ENCODE data around the gene TEAD1.

TEAD1 gene

DNA sequence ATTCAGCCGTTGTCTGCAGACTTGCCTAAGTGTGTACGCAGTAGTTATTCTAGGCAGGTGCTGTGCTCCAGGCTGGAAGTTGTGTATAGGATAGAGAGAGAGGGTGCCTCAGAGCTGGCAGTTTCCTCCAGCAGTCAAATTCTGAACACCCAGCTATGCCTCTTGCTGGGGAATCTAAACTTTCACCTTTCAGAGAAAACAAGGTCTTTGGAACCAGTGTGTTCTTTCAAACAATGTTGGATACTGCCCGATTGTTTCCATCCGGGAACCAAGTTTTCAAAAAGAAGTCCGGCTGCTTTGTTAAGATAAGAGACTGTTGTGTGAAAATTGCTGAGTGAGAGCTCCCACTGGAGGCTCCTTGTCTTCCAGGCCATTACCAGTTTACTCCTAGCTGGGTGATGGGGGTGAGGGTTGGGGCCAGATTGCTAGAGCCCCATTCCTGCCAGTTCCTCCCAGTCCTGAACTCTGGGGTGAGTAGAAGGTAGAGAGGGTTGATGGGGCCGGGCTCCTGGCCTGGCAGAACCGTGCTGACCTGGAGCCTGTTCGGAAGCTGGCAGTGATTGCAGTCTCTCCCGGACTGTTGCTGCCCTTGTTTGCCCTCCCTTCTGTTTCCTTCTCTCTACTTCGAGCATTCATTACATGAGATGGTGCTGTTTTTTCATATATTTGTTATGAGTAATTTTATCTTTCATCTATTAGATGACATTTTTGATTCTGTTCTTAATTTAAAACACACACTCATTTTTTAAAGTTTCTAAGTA is 150.2 kb downstream of the TEAD1 start:
- Mint-ChIP-seq H3K27me3 (ENCODE audit: low read depth) (peaks cover 80% of the 10 kb centered on the region), H3K4me3 (no peak overlapping the region), H3K36me3 (ENCODE audit: low read depth) (no peaks in the 10 kb centered on the region), H3K4me1 (ENCODE audit: low read depth) (peaks cover 10% of the 10 kb centered on the region), H3K9me3 (no peaks in the 10 kb centered on the region), H3K27ac (no peak overlapping the region)

DNA sequence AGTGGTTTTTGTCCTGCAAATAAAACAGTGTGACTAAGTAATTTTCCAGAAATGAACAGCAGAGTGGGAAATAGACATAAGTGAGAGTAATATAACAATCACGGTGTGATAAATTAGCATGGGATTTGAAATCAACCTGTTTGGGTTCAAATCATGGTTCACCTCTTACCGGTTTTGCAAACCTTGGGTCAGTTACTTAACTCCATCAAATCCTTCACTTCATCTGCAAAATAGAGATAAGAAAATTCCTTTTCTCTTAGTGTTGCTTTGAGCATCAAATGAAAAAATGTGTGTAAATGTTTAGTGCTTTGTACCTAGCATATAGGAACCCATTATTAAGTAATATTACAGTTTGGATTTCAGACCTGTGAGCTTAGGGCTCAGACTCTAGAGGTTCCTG is 152.2 kb downstream of the TEAD1 start:
- Mint-ChIP-seq H3K9me3 (no peaks in the 10 kb centered on the region), H3K27ac (no peak overlapping the region), H3K4me1 (ENCODE audit: low read depth) (peaks cover 10% of the 10 kb centered on the region), H3K36me3 (ENCODE audit: low read depth) (no peaks in the 10 kb centered on the region), H3K27me3 (ENCODE audit: low read depth) (peaks cover 90% of the 10 kb centered on the region), H3K4me3 (no peak overlapping the region)

DNA sequence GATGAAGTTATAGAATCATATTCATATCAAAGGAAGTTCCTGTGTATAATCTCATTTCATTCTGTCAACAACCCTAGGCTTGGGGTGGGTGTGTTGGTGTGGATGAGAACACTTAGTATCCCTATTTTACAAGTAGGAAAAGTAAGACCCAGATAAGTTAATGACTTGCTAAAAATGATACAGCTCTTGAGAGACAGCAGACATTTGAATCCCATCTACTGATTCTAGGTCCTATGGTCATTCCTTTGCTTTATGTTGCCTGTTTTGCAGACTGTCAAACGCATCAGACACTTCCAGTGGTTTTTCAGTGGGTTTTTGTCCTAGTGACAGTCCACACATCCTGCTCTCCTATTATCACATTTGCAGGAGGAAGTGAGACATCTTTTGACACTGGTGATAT is 153.1 kb downstream of the TEAD1 start:
- H3K9me3 Mint-ChIP-seq = no peaks in the 10 kb centered on the region
- H3K27ac Mint-ChIP-seq = no peak overlapping the region
- peaks cover 10% of the 10 kb centered on the region for H3K4me1 Mint-ChIP-seq (ENCODE audit: low read depth)
- peaks cover 84% of the 10 kb centered on the region for H3K27me3 Mint-ChIP-seq (ENCODE audit: low read depth)
- H3K4me3 Mint-ChIP-seq = no peak overlapping the region
- no peaks in the 10 kb centered on the region for H3K36me3 Mint-ChIP-seq (ENCODE audit: low read depth)

DNA sequence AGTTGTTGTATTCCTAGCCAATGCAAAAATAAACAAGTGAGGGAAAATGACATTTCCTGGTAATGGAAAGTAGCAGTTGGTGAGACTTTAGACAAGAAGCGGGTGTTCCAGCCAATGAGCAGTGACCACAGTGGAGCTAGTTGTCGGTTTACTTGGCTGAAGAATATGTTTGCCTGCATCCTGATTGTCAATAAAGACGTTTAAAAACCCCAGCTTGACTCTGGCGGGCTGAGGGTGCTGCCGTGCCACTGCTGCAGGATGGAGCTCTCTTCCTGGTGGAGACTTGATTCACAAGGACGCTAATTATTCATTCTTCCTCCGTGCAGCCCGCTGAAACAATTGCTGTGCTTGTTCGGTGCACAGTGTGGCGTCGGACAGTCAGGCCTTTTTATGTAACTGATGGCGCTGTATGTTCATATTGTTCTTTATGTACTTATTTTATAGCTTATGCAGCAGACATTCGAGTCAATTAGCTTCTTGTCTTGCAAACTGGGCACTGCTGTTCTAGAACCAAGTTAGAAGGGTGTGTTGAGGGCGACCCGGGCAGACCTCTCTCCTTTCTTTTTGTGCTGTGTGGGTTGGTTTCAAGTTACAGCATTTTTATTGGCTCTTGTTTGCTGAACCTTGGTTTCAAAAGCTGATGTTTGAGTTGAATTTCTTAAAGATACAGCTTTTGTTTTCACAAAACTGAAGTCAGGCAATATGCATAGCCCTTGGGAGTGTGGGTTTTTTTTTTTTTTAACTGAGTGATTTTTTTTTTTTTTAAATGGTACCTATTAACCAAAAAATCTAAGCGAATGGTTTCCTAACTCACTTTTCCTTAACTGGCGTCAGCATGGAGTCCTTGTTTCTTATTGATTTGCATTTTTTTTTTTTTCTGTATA is 153.9 kb downstream of the TEAD1 start:
- no peaks in the 10 kb centered on the region for H3K9me3 Mint-ChIP-seq
- H3K4me3 Mint-ChIP-seq = peak overlapping the region; percentile 64
- H3K36me3 Mint-ChIP-seq (ENCODE audit: low read depth) = no peaks in the 10 kb centered on the region
- no peak overlapping the region for H3K27ac Mint-ChIP-seq
- peaks cover 10% of the 10 kb centered on the region for H3K4me1 Mint-ChIP-seq (ENCODE audit: low read depth)
- peaks cover 83% of the 10 kb centered on the region for H3K27me3 Mint-ChIP-seq (ENCODE audit: low read depth)

DNA sequence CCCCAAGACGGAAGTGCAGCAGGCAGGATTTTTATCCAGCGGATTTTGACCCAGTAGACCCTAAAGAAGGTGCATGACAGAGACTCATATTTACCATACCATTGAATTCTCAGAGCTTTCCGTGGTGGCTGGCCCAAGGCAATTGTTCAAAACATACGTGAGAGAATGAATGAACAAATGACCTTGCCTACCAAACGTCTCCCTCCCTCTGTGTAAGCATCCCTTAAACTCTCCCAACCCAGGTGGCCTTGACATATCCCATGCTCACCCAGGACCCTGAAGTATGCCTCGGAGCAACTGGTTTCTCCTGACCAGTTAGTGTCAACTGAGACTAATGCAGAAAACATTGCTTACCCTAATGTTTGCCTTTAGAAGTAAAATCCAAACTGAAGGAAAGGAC is 154.9 kb downstream of the TEAD1 start:
- H3K4me3 Mint-ChIP-seq = peak overlapping the region; percentile 35
- peaks cover 84% of the 10 kb centered on the region for H3K27me3 Mint-ChIP-seq (ENCODE audit: low read depth)
- H3K36me3 Mint-ChIP-seq (ENCODE audit: low read depth) = peaks cover 2% of the 10 kb centered on the region
- peaks cover 10% of the 10 kb centered on the region for H3K4me1 Mint-ChIP-seq (ENCODE audit: low read depth)
- H3K9me3 Mint-ChIP-seq = no peaks in the 10 kb centered on the region
- no peak overlapping the region for H3K27ac Mint-ChIP-seq

DNA sequence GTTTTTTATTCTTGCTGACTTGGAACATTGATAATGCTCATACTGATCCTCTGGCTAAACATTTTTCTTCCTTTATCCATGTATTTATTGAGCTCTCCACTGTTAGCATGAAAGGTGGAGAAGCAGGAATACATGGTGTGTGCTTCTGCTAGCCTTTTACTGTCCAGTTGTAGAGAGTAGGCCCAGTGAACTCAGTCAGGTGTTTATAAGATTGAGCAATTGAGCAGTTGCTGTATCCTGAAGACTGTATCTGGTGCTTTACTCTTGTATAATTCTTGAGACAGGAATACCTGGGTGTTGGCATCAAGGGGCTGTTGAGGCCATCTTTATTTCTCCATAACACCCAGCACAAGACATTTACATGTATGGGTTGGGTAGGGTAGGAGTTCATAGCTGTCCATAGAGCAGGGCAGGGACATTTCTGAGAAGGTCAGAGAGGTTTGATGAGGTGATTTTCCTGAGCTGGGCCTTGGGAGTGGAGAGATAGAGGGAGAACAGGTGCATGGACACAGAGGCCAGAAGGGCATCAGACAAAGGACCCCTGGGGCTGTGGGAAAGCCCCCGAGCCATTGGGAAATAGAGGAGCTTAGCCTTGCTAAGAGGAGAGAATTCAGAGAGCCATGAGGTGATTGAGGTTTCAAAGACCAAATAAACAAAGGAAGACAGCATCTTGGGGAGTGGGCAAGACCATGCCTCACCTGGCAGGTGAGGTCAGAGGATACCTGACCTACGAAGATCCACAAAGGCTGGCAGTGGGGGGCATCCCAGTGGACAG is 155.5 kb downstream of the TEAD1 start:
- Mint-ChIP-seq H3K36me3 (ENCODE audit: low read depth) (peaks cover 2% of the 10 kb centered on the region), H3K4me1 (ENCODE audit: low read depth) (peaks cover 10% of the 10 kb centered on the region), H3K27ac (no peak overlapping the region), H3K27me3 (ENCODE audit: low read depth) (peaks cover 82% of the 10 kb centered on the region), H3K4me3 (no peak overlapping the region), H3K9me3 (no peaks in the 10 kb centered on the region)

DNA sequence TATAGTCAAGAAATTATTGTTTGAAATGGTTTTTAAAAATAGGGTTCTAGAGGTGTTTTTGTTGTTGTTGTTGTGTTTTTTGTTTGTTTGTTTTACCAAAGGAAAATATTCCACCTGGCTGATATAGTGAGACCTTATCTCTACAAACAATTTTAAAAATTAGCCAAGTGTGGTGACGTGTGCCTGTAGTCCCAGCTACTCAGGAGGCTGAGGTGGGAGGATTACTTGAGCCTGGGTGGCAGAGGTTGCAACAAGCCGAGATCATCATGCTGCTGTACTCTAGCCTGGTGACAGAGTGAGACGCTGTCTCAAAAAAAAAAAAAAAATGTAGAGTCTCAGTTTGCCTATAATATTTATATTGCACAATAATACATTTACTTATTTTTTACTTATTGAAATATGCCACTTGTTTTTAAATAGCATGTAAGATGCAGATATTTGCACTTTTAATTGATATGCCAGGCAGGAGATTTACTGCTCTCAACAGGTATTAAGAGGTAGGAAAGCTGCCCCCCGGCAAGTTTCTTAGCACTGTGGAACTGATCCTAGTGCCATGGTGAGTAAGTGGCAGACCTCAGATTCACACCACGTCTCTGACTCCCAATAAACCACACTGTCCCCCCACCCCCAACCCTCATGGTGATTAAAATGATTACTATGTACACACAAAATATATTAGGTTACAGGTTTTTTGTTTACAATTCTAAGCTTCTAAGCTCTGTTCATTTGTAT is 157.4 kb downstream of the TEAD1 start:
- H3K4me1 Mint-ChIP-seq (ENCODE audit: low read depth) = peaks cover 10% of the 10 kb centered on the region
- no peak overlapping the region for H3K27ac Mint-ChIP-seq
- H3K4me3 Mint-ChIP-seq = no peak overlapping the region
- no peaks in the 10 kb centered on the region for H3K9me3 Mint-ChIP-seq
- peaks cover 67% of the 10 kb centered on the region for H3K27me3 Mint-ChIP-seq (ENCODE audit: low read depth)
- H3K36me3 Mint-ChIP-seq (ENCODE audit: low read depth) = peaks cover 2% of the 10 kb centered on the region

DNA sequence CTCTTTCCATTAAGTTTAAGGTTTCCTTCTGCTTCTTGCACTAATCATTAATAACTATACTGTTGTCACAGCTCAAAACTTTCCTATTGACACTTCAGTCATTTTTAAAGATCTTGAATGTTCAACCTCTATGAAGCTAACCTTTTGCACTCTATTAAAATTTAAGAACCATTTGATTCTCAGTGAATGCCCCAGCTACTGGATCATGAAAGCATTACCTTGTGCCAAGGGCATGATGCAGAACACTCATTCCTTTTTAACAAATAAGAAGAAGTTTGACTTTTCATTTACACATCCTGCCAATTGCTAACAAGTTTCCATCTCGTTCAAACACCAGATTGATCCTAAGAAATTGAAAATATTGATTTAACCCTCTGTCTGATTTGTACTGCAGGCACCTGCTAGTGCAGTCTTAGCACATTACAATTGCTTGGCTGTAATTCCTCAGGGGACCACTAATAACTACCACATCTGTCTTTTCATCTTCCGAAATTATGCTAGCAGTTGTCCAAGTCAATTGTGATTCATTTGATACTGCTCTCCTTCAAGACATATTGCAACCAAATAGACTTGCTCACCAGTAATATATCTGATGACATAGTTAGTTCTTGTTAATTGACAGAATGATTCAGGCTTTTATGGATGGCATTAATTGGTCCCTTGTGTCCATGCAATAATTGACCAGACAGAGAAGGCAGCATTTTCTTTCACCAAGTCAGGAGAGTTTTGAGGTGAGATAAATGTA is 158.4 kb downstream of the TEAD1 start:
- no peaks in the 10 kb centered on the region for H3K9me3 Mint-ChIP-seq
- H3K27ac Mint-ChIP-seq = no peak overlapping the region
- peaks cover 2% of the 10 kb centered on the region for H3K36me3 Mint-ChIP-seq (ENCODE audit: low read depth)
- H3K4me1 Mint-ChIP-seq (ENCODE audit: low read depth) = peaks cover 10% of the 10 kb centered on the region
- H3K4me3 Mint-ChIP-seq = no peak overlapping the region
- peaks cover 59% of the 10 kb centered on the region for H3K27me3 Mint-ChIP-seq (ENCODE audit: low read depth)

DNA sequence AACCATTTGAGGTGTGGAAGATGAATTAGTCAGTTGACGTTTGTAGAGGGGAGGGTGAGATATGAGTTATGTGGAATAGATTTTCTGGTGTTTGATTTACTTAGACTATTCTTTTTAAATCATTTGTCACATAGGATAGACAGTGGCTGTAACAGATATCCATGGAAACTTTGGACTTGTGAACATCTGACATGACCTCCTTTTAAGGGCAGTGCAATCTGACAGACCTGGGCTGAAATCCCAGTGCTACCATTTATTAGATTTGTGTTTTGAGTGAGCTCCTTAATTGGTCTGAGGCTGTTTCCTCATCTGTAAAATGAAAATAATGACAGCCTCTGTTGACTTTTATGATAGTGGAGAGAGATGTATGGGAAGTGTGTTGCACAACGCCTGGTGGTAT is 159.9 kb downstream of the TEAD1 start:
- peaks cover 7% of the 10 kb centered on the region for H3K4me1 Mint-ChIP-seq (ENCODE audit: low read depth)
- no peaks in the 10 kb centered on the region for H3K9me3 Mint-ChIP-seq
- H3K36me3 Mint-ChIP-seq (ENCODE audit: low read depth) = peaks cover 2% of the 10 kb centered on the region
- no peak overlapping the region for H3K27ac Mint-ChIP-seq
- peaks cover 45% of the 10 kb centered on the region for H3K27me3 Mint-ChIP-seq (ENCODE audit: low read depth)
- H3K4me3 Mint-ChIP-seq = no peak overlapping the region

DNA sequence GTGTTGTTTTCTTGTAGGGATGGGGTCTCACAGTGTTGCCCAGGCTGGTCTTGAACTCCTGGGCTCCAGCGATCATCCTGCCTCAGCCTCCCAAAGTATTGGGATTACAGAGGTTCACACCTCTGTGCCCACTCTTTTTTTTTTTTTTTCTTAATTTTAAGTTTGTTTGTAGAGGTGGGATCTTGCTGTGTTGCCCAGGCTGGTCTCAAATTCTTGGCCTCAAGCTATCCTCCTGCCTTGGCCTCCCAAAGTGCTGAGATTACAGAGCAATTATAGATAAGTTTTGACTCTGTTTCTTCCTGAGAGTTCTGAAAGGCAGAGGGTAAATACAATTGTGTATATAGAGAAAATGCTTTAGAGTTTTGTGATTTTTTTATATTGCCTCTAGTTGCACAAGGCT is 160.4 kb downstream of the TEAD1 start:
- Mint-ChIP-seq H3K4me3 (no peak overlapping the region), H3K27me3 (ENCODE audit: low read depth) (peaks cover 43% of the 10 kb centered on the region), H3K4me1 (ENCODE audit: low read depth) (peaks cover 6% of the 10 kb centered on the region), H3K9me3 (no peaks in the 10 kb centered on the region), H3K36me3 (ENCODE audit: low read depth) (peaks cover 2% of the 10 kb centered on the region), H3K27ac (no peak overlapping the region)

DNA sequence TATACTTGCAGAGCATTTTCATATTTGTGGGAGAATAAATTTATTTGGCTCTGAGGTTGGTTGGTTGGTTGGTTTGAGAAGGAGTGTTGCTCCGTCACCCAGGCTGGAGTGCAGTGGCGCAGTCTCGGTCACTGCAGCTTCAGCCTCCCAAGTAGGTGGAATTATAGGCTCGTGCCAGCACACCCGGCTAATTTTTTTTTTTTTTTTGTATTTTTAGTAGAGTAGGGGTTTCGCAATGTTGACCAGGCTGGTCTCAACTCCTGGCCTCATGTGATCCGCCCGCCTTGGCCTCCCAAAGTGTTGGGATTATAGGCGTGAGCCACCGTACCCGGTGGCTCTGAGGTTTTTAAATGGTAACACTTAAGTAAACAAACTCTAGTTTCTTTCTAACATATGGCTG is 161.1 kb downstream of the TEAD1 start:
- peaks cover 6% of the 10 kb centered on the region for H3K4me1 Mint-ChIP-seq (ENCODE audit: low read depth)
- H3K4me3 Mint-ChIP-seq = no peak overlapping the region
- H3K9me3 Mint-ChIP-seq = no peaks in the 10 kb centered on the region
- no peak overlapping the region for H3K27ac Mint-ChIP-seq
- peaks cover 2% of the 10 kb centered on the region for H3K36me3 Mint-ChIP-seq (ENCODE audit: low read depth)
- H3K27me3 Mint-ChIP-seq (ENCODE audit: low read depth) = peaks cover 38% of the 10 kb centered on the region

DNA sequence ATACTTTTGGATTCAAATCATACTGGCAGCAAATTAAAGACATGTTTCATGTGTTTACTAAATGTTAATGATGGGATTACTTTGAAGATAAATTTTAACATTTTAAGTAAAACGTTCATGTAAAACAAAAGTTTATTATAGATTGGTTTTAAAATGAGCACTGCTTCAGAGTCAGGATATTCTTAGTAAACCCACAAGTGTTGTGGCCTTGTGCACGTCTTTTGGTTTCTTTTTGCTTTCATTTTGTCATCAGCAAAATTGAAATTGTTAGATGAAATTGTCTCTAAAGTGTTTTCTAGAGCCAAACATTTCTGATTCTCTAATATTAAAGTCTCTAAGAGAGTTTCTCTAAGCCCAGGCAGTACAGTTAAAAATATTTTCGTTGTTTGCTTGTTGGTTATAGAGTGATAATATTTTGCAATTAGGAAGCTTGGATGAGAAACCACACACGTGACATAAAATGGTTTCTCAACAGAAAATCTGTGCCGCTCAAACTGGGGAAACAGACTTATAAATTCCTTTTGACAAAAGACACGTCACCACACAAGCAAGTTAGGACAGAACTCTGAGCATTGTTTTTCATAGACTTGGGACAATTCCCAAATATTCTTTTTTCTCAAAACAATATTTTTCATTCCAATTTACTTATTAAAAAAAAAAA is 164.4 kb downstream of the TEAD1 start:
- peaks cover 16% of the 10 kb centered on the region for H3K4me1 Mint-ChIP-seq (ENCODE audit: low read depth)
- no peaks in the 10 kb centered on the region for H3K9me3 Mint-ChIP-seq
- peaks cover 2% of the 10 kb centered on the region for H3K36me3 Mint-ChIP-seq (ENCODE audit: low read depth)
- no peak overlapping the region for H3K4me3 Mint-ChIP-seq
- H3K27ac Mint-ChIP-seq = no peak overlapping the region
- peaks cover 28% of the 10 kb centered on the region for H3K27me3 Mint-ChIP-seq (ENCODE audit: low read depth)

All from T-helper 1 cell treated with Interleukin-12 subunit alpha and Interleukin-12 subunit beta and Interleukin-4 antibody, amounts not matched to agents 30 μg/mL and 1 μg/mL, for 36 hours (primary cell).